Parathyroid adenoma (tissue), 2 donors: ENCODE results near the gene PMVK.

Experiments
- H2AFZ ChIP-seq: fragments of 300-600 bp; sonication (generic); one replicate; pipeline ENCODE4 v1.7.0; 2017; ENCODE audit warnings: antibody characterized with exemption, mild to moderate bottlenecking
- H3K27ac ChIP-seq: fragments of 300-600 bp; sonication (generic); one replicate; pipeline ENCODE4 v1.7.0; 2017
- H3K27me3 ChIP-seq: fragments of 300-600 bp; sonication (generic); one replicate; pipeline ENCODE4 v1.7.0; 2017; ENCODE audit warnings: low read length; ENCODE audit not compliant: control insufficient read depth, insufficient read depth
- H3K36me3 ChIP-seq: fragments of 300-600 bp; sonication (generic); one replicate; pipeline ENCODE4 v1.7.0; 2017; ENCODE audit warnings: low read length; ENCODE audit not compliant: control insufficient read depth, insufficient read depth
- H3K4me1 ChIP-seq: fragments of 300-600 bp; sonication (generic); one replicate; pipeline ENCODE4 v1.7.0; 2017; ENCODE audit warnings: control low read depth
- H3K4me2 ChIP-seq: fragments of 300-600 bp; sonication (generic); one replicate; pipeline ENCODE4 v1.7.0; 2017; ENCODE audit warnings: low read length
- H3K4me3 ChIP-seq: fragments of 300-600 bp; sonication (generic); one replicate; pipeline ENCODE4 v1.7.0; 2017; ENCODE audit warnings: low read depth, low read length
- H3K79me2 ChIP-seq: fragments of 300-600 bp; sonication (generic); one replicate; pipeline ENCODE4 v1.7.0; 2017; ENCODE audit warnings: control low read depth
- H3K9ac ChIP-seq: fragments of 300-600 bp; sonication (generic); one replicate; pipeline ENCODE4 v1.7.0; 2017; ENCODE audit warnings: mild to moderate bottlenecking
- H3K9me3 ChIP-seq: fragments of 300-600 bp; sonication (generic); one replicate; pipeline ENCODE4 v1.7.0; 2017; ENCODE audit warnings: low read length; ENCODE audit not compliant: control insufficient read depth
- CTCF ChIP-seq: fragments of 300-600 bp; sonication (generic); IDR thresholded peaks from one replicate; pipeline ENCODE4 v1.7.0; 2017; ENCODE audit warnings: antibody characterized with exemption, mild to moderate bottlenecking
- donor health status: primary hyperparathyroidism.

PMVK gene

GRCh38 chr1:154891452-154891851 is 45.1 kb downstream of the PMVK start:
- TF ChIP-seq CTCF, result no peak
- no peak overlapping the region for H3K4me2 ChIP-seq
- H3K9ac ChIP-seq, result no peak overlapping the region
- H3K4me3 ChIP-seq, result no peak overlapping the region
- no peaks in the 10 kb centered on the region for H3K9me3 ChIP-seq
- no peaks in the 10 kb centered on the region for H3K36me3 ChIP-seq
- H2AFZ ChIP-seq, result no peak overlapping the region
- H3K27me3 ChIP-seq, result no peaks in the 10 kb centered on the region
- H3K27ac ChIP-seq, result no peak overlapping the region
- no peaks in the 10 kb centered on the region for H3K4me1 ChIP-seq
- H3K79me2 ChIP-seq, result no peaks in the 10 kb centered on the region

- no peak overlapping the region for H3K9ac ChIP-seq
- H3K4me2 ChIP-seq, result no peak overlapping the region
- no peaks in the 10 kb centered on the region for H3K9me3 ChIP-seq
- no peaks in the 10 kb centered on the region for H3K79me2 ChIP-seq
- H2AFZ ChIP-seq, result no peak overlapping the region
- no peak for TF ChIP-seq CTCF
- no peaks in the 10 kb centered on the region for H3K4me1 ChIP-seq
- no peak overlapping the region for H3K27ac ChIP-seq
- no peaks in the 10 kb centered on the region for H3K36me3 ChIP-seq
- H3K4me3 ChIP-seq, result no peak overlapping the region
- no peaks in the 10 kb centered on the region for H3K27me3 ChIP-seq
Observed at GRCh38 chr1:154888757-154889156, 47.8 kb downstream of the PMVK start.

GRCh38 chr1:154886281-154887015 is 50.1 kb downstream of the PMVK start:
- no peaks in the 10 kb centered on the region for H3K36me3 ChIP-seq
- no peaks in the 10 kb centered on the region for H3K79me2 ChIP-seq
- no peak overlapping the region for H3K4me2 ChIP-seq
- H2AFZ ChIP-seq, result no peak overlapping the region
- H3K27ac ChIP-seq, result no peak overlapping the region
- no peak overlapping the region for H3K4me3 ChIP-seq
- no peak for TF ChIP-seq CTCF
- no peak overlapping the region for H3K9ac ChIP-seq
- no peaks in the 10 kb centered on the region for H3K9me3 ChIP-seq
- no peaks in the 10 kb centered on the region for H3K4me1 ChIP-seq
- H3K27me3 ChIP-seq, result no peaks in the 10 kb centered on the region

GRCh38 chr1:154884869-154885701 is 51.4 kb downstream of the PMVK start:
- Histone ChIP-seq H3K27ac (no peak overlapping the region), H3K9me3 (no peaks in the 10 kb centered on the region), H3K4me3 (no peak overlapping the region), H3K9ac (no peak overlapping the region), H3K27me3 (no peaks in the 10 kb centered on the region), H3K79me2 (no peaks in the 10 kb centered on the region), H3K36me3 (no peaks in the 10 kb centered on the region), H3K4me2 (no peak overlapping the region), H2AFZ (no peak overlapping the region), H3K4me1 (no peaks in the 10 kb centered on the region)
- TF ChIP-seq CTCF, result no peak
